PFSK-1 (cell line): ENCODE results near the gene CDKN2AIPNL.

Experiments
- POLR2AphosphoS5 ChIP-seq: IDR thresholded peaks from 2 replicates; pipeline ENCODE4 v1.6.1; 2012; ENCODE audit warnings: low read depth, mild to moderate bottlenecking, control low read depth, low read length, moderate library complexity
- SIN3A ChIP-seq: IDR thresholded peaks from 2 replicates; pipeline ENCODE4 v1.6.1; 2012; ENCODE audit warnings: mild to moderate bottlenecking, low read length, moderate library complexity, borderline replicate concordance; ENCODE audit not compliant: insufficient read depth
- TAF1 ChIP-seq: IDR thresholded peaks from 2 replicates; pipeline ENCODE4 v1.6.1; 2012; ENCODE audit warnings: low read length, control low read depth, borderline replicate concordance; ENCODE audit not compliant: insufficient read depth
- TF ChIP-seq, protein P1 (sequence below), 2 experiments: IDR thresholded peaks; 2 replicates each; pipeline versions ENCODE4 v1.6.1 to v1.8.0; 2011 to 2012; ENCODE audit warnings: low read depth in 2 of 2, low read length in 2 of 2, control low read depth in 1 of 2, inconsistent platforms in 1 of 2, mild to moderate bottlenecking in 1 of 2, moderate library complexity in 1 of 2; ENCODE audit not compliant: insufficient read depth in 1 of 2

DNA sequence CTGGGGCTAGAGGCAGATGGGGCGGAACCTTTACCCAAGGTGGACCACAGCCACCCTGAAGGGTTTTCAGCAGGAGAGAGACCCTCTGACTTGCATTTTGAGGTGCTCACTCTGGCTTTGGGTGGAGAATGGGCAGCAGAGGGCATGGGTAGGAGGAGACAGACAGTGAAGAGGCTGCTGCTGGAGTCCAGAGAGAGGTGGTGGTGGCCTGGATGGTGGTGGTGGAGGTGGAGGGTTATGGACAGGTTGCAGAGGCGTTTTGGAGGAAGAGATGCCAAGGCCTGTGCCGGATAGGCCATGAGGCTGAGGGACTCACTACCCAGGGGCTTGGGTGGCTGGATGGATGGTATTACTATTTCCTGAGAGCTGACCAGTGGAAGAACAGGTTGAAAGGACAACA lies 46.1 kb upstream of the CDKN2AIPNL start:
- TF ChIP-seq SIN3A (no peak), POLR2AphosphoS5 (no peak), TAF1 (no peak)
- TF ChIP-seq, protein P1, sequence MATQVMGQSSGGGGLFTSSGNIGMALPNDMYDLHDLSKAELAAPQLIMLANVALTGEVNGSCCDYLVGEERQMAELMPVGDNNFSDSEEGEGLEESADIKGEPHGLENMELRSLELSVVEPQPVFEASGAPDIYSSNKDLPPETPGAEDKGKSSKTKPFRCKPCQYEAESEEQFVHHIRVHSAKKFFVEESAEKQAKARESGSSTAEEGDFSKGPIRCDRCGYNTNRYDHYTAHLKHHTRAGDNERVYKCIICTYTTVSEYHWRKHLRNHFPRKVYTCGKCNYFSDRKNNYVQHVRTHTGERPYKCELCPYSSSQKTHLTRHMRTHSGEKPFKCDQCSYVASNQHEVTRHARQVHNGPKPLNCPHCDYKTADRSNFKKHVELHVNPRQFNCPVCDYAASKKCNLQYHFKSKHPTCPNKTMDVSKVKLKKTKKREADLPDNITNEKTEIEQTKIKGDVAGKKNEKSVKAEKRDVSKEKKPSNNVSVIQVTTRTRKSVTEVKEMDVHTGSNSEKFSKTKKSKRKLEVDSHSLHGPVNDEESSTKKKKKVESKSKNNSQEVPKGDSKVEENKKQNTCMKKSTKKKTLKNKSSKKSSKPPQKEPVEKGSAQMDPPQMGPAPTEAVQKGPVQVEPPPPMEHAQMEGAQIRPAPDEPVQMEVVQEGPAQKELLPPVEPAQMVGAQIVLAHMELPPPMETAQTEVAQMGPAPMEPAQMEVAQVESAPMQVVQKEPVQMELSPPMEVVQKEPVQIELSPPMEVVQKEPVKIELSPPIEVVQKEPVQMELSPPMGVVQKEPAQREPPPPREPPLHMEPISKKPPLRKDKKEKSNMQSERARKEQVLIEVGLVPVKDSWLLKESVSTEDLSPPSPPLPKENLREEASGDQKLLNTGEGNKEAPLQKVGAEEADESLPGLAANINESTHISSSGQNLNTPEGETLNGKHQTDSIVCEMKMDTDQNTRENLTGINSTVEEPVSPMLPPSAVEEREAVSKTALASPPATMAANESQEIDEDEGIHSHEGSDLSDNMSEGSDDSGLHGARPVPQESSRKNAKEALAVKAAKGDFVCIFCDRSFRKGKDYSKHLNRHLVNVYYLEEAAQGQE (IDR thresholded peaks at IDR 0.05; ENCODE audit: insufficient read depth in 1 of 2, low read depth in 2 of 2, low read length in 2 of 2): no peak
